Measurements from ENCODE around the gene GAB2.

Gene GAB2

GRCh38 chr11:78377625-78378418 is 39.8 kb downstream of the GAB2 start:
- H3K9me3 ChIP-seq (ENCODE audit: insufficient read depth, low read length), result peaks cover 10% of the 10 kb centered on the region; the same call in 1 of the 2 replicates
- no peak overlapping the region for H3K9ac ChIP-seq (ENCODE audit: insufficient read length, low read depth)
- H3K4me3 ChIP-seq (ENCODE audit: insufficient read length, low read depth), result no peak overlapping the region
- H3K36me3 ChIP-seq (ENCODE audit: insufficient read depth, insufficient read length, low read length), result no peaks in the 10 kb centered on the region
- H3K4me1 ChIP-seq (ENCODE audit: insufficient read depth, insufficient read length), result no peaks in the 10 kb centered on the region
- TF ChIP-seq YY1 (IDR thresholded peaks at IDR 0.05; ENCODE audit: insufficient read depth, insufficient read length) (no peak), ZNF274 (IDR thresholded peaks at IDR 0.05; ENCODE audit: low read depth, low read length) (no peak), SUZ12 (IDR thresholded peaks at IDR 0.05; ENCODE audit: extremely low read depth, insufficient read depth, insufficient read length) (no peak)
- no peak for DNase-seq (ENCODE audit: low read depth, low spot score)
- no peaks in the 10 kb centered on the region for H3K27me3 ChIP-seq (ENCODE audit: insufficient read depth, insufficient read length)

- Histone ChIP-seq H3K27me3 (ENCODE audit: insufficient read depth, insufficient read length) (no peaks in the 10 kb centered on the region), H3K4me1 (ENCODE audit: insufficient read depth, insufficient read length) (no peaks in the 10 kb centered on the region), H3K9me3 (ENCODE audit: insufficient read depth, low read length) (peaks cover 10% of the 10 kb centered on the region; the same call in 1 of the 2 replicates), H3K9ac (ENCODE audit: insufficient read length, low read depth) (no peak overlapping the region), H3K36me3 (ENCODE audit: insufficient read depth, insufficient read length, low read length) (no peaks in the 10 kb centered on the region), H3K4me3 (ENCODE audit: insufficient read length, low read depth) (no peak overlapping the region)
- no peak for DNase-seq (ENCODE audit: low read depth, low spot score)
- TF ChIP-seq SUZ12 (IDR thresholded peaks at IDR 0.05; ENCODE audit: extremely low read depth, insufficient read depth, insufficient read length) (no peak), YY1 (IDR thresholded peaks at IDR 0.05; ENCODE audit: insufficient read depth, insufficient read length) (no peak), ZNF274 (IDR thresholded peaks at IDR 0.05; ENCODE audit: low read depth, low read length) (no peak)
Measured at GRCh38 chr11:78376858-78377257, 40.8 kb downstream of the GAB2 start.

DNA sequence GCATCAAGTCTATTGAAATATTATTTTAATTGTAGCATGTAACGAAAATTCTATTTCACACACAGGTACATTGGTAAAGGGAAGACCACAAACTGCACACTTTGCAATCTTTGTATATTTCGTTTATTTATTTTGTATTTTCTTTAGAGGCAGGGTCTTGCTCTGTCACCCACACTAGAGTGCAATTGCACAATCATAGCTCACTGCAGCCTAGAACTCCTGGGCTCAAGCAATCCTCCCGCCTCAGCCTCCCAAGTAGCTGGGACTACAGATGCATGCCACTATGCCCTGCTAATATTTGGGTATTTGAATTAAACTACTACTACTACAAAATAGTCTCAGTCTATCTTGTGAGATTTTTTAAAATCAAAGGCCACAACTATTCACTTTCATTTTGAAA is 42.7 kb downstream of the GAB2 start:
- no peak overlapping the region for H3K9ac ChIP-seq (ENCODE audit: insufficient read length, low read depth)
- DNase-seq (ENCODE audit: low read depth, low spot score), result no peak
- TF ChIP-seq ZNF274 (IDR thresholded peaks at IDR 0.05; ENCODE audit: low read depth, low read length) (no peak), SUZ12 (IDR thresholded peaks at IDR 0.05; ENCODE audit: extremely low read depth, insufficient read depth, insufficient read length) (no peak), YY1 (IDR thresholded peaks at IDR 0.05; ENCODE audit: insufficient read depth, insufficient read length) (no peak)
- H3K4me1 ChIP-seq (ENCODE audit: insufficient read depth, insufficient read length), result no peaks in the 10 kb centered on the region
- H3K36me3 ChIP-seq (ENCODE audit: insufficient read depth, insufficient read length, low read length), result no peaks in the 10 kb centered on the region
- H3K9me3 ChIP-seq (ENCODE audit: insufficient read depth, low read length), result peaks cover 10% of the 10 kb centered on the region; the same call in 1 of the 2 replicates
- H3K4me3 ChIP-seq (ENCODE audit: insufficient read length, low read depth), result no peak overlapping the region
- H3K27me3 ChIP-seq (ENCODE audit: insufficient read depth, insufficient read length), result no peaks in the 10 kb centered on the region

DNA sequence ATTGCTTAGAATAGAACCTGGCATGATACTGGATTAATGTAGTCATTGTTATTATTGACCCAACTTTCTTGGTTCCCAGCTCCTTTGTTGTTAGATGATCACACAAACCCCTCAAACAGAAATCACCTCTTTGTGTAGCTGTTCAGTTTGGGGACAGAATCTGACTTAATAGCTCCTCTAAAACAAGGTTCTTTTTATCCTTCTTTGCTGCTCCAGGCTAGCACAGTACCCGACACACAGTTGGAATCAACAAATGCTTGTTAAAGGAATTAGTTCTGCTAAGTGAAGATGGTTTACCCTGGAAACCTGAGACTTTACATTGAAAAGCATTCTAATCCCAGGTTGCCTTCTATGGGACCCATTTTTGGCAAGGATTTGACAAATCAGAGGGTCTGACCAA is 43.9 kb downstream of the GAB2 start:
- TF ChIP-seq SUZ12 (IDR thresholded peaks at IDR 0.05; ENCODE audit: extremely low read depth, insufficient read depth, insufficient read length), result no peak
- TF ChIP-seq YY1 (IDR thresholded peaks at IDR 0.05; ENCODE audit: insufficient read depth, insufficient read length), result no peak
- no peak for TF ChIP-seq ZNF274 (IDR thresholded peaks at IDR 0.05; ENCODE audit: low read depth, low read length)
- H3K9ac ChIP-seq (ENCODE audit: insufficient read length, low read depth), result no peak overlapping the region
- no peaks in the 10 kb centered on the region for H3K4me1 ChIP-seq (ENCODE audit: insufficient read depth, insufficient read length)
- no peak overlapping the region for H3K4me3 ChIP-seq (ENCODE audit: insufficient read length, low read depth)
- H3K27me3 ChIP-seq (ENCODE audit: insufficient read depth, insufficient read length), result no peaks in the 10 kb centered on the region
- DNase-seq (ENCODE audit: low read depth, low spot score), result no peak
- H3K36me3 ChIP-seq (ENCODE audit: insufficient read depth, insufficient read length, low read length), result no peaks in the 10 kb centered on the region
- peaks cover 10% of the 10 kb centered on the region; the same call in 1 of the 2 replicates for H3K9me3 ChIP-seq (ENCODE audit: insufficient read depth, low read length)

- no peaks in the 10 kb centered on the region for H3K4me1 ChIP-seq (ENCODE audit: insufficient read depth, insufficient read length)
Measured at GRCh38 chr11:78372114-78372768, 45.4 kb downstream of the GAB2 start.

DNA sequence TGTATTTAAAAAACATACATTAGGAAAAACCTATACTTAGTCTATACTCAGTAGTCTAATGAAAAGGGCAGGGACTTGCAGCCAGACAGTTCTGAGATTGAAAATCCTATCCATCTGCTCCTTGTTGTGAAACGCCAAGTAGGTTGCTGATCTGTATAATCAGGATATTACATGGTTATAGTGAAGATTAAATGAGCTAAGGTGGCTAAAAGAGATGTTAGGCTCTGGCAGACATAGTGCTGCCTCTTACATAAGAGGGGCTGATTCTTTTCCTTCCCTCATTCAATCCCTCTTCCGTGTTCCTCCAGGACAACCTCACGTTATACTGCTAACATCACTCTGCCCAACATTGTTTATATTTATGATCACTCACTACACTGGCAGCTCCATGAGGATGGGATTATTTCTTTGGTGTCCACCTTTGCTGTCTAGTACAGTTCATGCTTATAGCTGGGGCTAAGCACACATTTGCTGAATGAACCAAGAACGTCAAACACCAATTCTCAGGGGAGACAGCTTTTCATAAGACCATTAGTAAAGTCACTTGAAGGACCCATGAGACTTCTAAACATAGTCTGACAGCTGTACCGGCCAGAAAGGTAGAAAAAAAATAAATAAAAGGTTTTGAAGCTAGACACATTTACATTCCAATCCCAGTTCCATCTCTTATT is 46.3 kb downstream of the GAB2 start:
- Histone ChIP-seq H3K36me3 (ENCODE audit: insufficient read depth, insufficient read length, low read length) (no peaks in the 10 kb centered on the region), H3K9ac (ENCODE audit: insufficient read length, low read depth) (no peak overlapping the region), H3K4me1 (ENCODE audit: insufficient read depth, insufficient read length) (no peaks in the 10 kb centered on the region), H3K27me3 (ENCODE audit: insufficient read depth, insufficient read length) (no peaks in the 10 kb centered on the region), H3K9me3 (ENCODE audit: insufficient read depth, low read length) (0 out of 2 replicates have a peak, but pooled peaks cover under 1% of the 10 kb centered on the region), H3K4me3 (ENCODE audit: insufficient read length, low read depth) (no peak overlapping the region)
- TF ChIP-seq SUZ12 (IDR thresholded peaks at IDR 0.05; ENCODE audit: extremely low read depth, insufficient read depth, insufficient read length) (no peak), YY1 (IDR thresholded peaks at IDR 0.05; ENCODE audit: insufficient read depth, insufficient read length) (no peak), ZNF274 (IDR thresholded peaks at IDR 0.05; ENCODE audit: low read depth, low read length) (no peak)
- DNase-seq (ENCODE audit: low read depth, low spot score), result no peak

More at GRCh38 chr11:78372114-78372768, 45.4 kb downstream of the GAB2 start:
- TF ChIP-seq ZNF274 (IDR thresholded peaks at IDR 0.05; ENCODE audit: low read depth, low read length) (no peak), SUZ12 (IDR thresholded peaks at IDR 0.05; ENCODE audit: extremely low read depth, insufficient read depth, insufficient read length) (no peak), YY1 (IDR thresholded peaks at IDR 0.05; ENCODE audit: insufficient read depth, insufficient read length) (no peak)
- Histone ChIP-seq H3K4me3 (ENCODE audit: insufficient read length, low read depth) (no peak overlapping the region), H3K9ac (ENCODE audit: insufficient read length, low read depth) (no peak overlapping the region), H3K9me3 (ENCODE audit: insufficient read depth, low read length) (peaks cover 9% of the 10 kb centered on the region; the same call in 1 of the 2 replicates), H3K27me3 (ENCODE audit: insufficient read depth, insufficient read length) (no peaks in the 10 kb centered on the region), H3K36me3 (ENCODE audit: insufficient read depth, insufficient read length, low read length) (no peaks in the 10 kb centered on the region)
- no peak for DNase-seq (ENCODE audit: low read depth, low spot score)

All from NT2/D1 (cell line).